Measurements from ENCODE around the gene TRPC6. TPM values are rescaled to one million over a fixed set of nuclear protein-coding genes. Genes with fewer than 3 reads are reported as not detected.

TRPC6 gene
- total RNA-seq, 1 donor from 2014 or later = 0.51 TPM

DNA sequence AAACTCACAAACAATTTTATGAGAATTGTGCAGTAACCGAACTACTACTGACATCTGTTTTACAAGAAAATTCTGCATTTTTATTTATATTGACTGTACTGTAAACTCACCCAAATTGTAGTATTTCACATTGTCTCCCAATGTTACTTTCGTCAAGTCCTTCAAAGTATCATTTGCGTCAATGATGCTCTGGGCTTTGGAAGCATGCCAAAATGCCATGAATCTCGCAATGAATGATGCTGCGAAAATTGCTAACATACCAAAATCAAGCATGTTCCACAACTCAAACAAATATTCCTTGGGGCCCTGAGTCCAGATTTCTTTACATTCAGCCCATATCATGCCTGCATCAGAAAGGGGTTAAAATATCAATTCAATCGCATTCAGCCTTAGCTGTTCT lies 107.6 kb downstream of the TRPC6 start:
- TF ChIP-seq, protein P1, sequence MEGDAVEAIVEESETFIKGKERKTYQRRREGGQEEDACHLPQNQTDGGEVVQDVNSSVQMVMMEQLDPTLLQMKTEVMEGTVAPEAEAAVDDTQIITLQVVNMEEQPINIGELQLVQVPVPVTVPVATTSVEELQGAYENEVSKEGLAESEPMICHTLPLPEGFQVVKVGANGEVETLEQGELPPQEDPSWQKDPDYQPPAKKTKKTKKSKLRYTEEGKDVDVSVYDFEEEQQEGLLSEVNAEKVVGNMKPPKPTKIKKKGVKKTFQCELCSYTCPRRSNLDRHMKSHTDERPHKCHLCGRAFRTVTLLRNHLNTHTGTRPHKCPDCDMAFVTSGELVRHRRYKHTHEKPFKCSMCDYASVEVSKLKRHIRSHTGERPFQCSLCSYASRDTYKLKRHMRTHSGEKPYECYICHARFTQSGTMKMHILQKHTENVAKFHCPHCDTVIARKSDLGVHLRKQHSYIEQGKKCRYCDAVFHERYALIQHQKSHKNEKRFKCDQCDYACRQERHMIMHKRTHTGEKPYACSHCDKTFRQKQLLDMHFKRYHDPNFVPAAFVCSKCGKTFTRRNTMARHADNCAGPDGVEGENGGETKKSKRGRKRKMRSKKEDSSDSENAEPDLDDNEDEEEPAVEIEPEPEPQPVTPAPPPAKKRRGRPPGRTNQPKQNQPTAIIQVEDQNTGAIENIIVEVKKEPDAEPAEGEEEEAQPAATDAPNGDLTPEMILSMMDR (IDR thresholded peaks at IDR 0.05; ENCODE audit: unreplicated experiment) = no peak
- no peaks in the 10 kb centered on the region for H3K9me3 Mint-ChIP-seq (ENCODE audit: unreplicated experiment)
- peaks cover under 1% of the 10 kb centered on the region for H3K4me1 Mint-ChIP-seq (ENCODE audit: unreplicated experiment)
- H3K27ac Mint-ChIP-seq (ENCODE audit: unreplicated experiment) = no peak overlapping the region
- DNase-seq (ENCODE audit: low spot score) = no peak
- no peak overlapping the region for H3K4me3 Mint-ChIP-seq (ENCODE audit: unreplicated experiment)
- no peaks in the 10 kb centered on the region for H3K36me3 Mint-ChIP-seq (ENCODE audit: low read depth, unreplicated experiment)
- H3K27me3 Mint-ChIP-seq (ENCODE audit: unreplicated experiment) = no peaks in the 10 kb centered on the region

DNA sequence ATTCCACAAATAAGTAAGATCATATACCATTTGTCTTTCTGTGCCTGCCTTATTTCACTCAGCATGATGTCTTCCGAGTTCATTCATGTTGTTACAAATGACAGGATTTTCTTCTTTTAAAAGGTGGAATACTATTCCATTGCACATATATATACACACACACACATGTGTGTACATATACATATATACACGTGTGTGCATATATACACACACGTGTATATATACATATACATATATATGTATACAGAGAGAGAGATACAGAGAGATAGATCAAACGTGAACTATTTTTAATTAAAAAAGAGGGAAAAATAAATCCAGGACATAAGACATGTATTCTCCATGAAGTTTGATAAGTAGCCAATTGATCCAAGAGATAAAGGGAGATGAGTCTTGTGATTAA lies 108.1 kb downstream of the TRPC6 start:
- Mint-ChIP-seq H3K36me3 (ENCODE audit: low read depth, unreplicated experiment) (no peaks in the 10 kb centered on the region), H3K27ac (ENCODE audit: unreplicated experiment) (no peak overlapping the region), H3K4me1 (ENCODE audit: unreplicated experiment) (peaks cover 3% of the 10 kb centered on the region), H3K27me3 (ENCODE audit: unreplicated experiment) (no peaks in the 10 kb centered on the region), H3K4me3 (ENCODE audit: unreplicated experiment) (no peak overlapping the region), H3K9me3 (ENCODE audit: unreplicated experiment) (no peaks in the 10 kb centered on the region)
- TF ChIP-seq, protein P1 (IDR thresholded peaks at IDR 0.05; ENCODE audit: unreplicated experiment) = no peak
- DNase-seq (ENCODE audit: low spot score) = no peak

DNA sequence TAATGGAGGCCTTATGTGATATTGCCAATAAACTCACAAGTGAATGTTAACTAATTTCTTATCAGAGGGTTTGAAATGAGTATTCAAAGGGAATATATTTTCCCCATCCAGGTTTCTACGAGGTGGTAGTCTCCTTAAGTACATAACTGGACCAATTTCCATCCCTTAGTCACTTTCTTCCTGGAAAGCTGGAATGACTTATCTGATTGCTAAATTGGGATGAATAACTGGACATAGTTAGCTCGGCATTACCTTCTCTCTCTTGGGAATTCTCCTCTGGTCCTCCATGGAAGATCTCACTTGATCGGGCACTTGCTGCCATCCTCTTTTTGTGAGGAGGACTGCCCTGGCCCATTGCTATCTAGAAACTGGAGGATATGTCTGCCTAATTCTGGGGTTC lies 109.1 kb downstream of the TRPC6 start:
- Mint-ChIP-seq H3K27me3 (ENCODE audit: unreplicated experiment) (no peaks in the 10 kb centered on the region), H3K4me3 (ENCODE audit: unreplicated experiment) (no peak overlapping the region), H3K9me3 (ENCODE audit: unreplicated experiment) (no peaks in the 10 kb centered on the region), H3K4me1 (ENCODE audit: unreplicated experiment) (peaks cover 3% of the 10 kb centered on the region), H3K36me3 (ENCODE audit: low read depth, unreplicated experiment) (no peaks in the 10 kb centered on the region), H3K27ac (ENCODE audit: unreplicated experiment) (no peak overlapping the region)
- TF ChIP-seq, protein P1 (IDR thresholded peaks at IDR 0.05; ENCODE audit: unreplicated experiment) = no peak
- DNase-seq (ENCODE audit: low spot score) = no peak

DNA sequence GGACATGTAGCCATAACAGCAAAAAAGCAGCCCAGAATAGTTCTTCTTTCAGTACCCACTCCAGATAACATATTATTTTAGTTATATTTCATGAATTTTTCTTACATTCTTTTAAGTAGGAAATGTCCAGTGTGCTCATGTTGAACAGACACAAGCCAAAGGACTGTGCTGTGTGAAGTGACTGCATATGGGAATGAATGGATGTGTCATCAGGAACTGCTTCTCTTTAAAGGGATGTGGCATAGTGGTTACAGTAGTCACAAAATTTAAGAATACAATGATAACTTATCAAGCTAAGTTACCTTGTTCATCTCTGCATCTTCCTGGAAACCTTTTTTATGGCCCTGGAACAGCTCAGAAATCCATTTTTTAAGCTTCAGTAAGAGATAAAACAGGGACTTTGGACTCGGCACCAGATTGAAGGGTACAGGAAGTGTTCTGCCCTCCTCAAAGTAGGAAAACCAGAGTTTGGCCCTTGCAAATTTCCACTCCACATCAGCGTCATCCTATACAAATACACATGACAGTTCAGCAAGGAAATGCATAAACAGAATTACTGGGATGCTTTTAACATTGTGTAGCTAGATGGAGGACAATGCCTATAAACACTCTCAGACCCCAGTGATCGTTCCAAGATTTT lies 112.8 kb downstream of the TRPC6 start:
- Mint-ChIP-seq H3K27ac (ENCODE audit: unreplicated experiment) (no peak overlapping the region), H3K36me3 (ENCODE audit: low read depth, unreplicated experiment) (no peaks in the 10 kb centered on the region), H3K9me3 (ENCODE audit: unreplicated experiment) (no peaks in the 10 kb centered on the region), H3K27me3 (ENCODE audit: unreplicated experiment) (no peaks in the 10 kb centered on the region), H3K4me1 (ENCODE audit: unreplicated experiment) (peaks cover 3% of the 10 kb centered on the region), H3K4me3 (ENCODE audit: unreplicated experiment) (no peak overlapping the region)
- TF ChIP-seq, protein P1 (IDR thresholded peaks at IDR 0.05; ENCODE audit: unreplicated experiment) = no peak
- DNase-seq (ENCODE audit: low spot score) = no peak

DNA sequence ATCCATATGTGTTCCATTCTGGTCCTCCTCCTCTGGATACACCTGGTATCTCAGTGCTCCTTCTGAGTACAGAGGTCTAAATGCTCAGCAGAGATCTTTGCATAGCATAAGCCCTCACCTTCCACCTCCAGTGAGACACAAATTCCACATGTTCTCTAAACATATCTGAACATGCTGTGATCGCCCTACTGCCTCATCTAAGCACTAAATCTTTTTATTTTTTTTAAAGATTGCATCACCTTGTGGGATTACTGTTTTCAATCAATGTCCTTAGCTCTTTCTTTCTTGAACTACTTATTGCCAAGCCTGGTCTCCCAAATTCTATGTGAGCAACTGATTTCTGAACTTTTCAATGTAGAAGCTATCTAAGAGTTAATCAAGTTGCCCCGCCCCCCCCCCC lies 113.4 kb downstream of the TRPC6 start:
- Mint-ChIP-seq H3K36me3 (ENCODE audit: low read depth, unreplicated experiment) (no peaks in the 10 kb centered on the region), H3K4me3 (ENCODE audit: unreplicated experiment) (no peak overlapping the region), H3K27ac (ENCODE audit: unreplicated experiment) (no peak overlapping the region), H3K27me3 (ENCODE audit: unreplicated experiment) (no peaks in the 10 kb centered on the region), H3K9me3 (ENCODE audit: unreplicated experiment) (no peaks in the 10 kb centered on the region), H3K4me1 (ENCODE audit: unreplicated experiment) (peaks cover 3% of the 10 kb centered on the region)
- DNase-seq (ENCODE audit: low spot score) = no peak
- TF ChIP-seq, protein P1 (IDR thresholded peaks at IDR 0.05; ENCODE audit: unreplicated experiment) = no peak
